NCI-H345 treated with DMSO at 0.1 percent for 48 hours (cell line): ENCODE results near the gene GNPDA2.
A peak's percentile ranks its signal among the peaks of the same experiment; 100 is the strongest.

Source experiments
- DNase-seq: peaks from one replicate; lab custom pipeline; 2025; ENCODE audit not compliant: unreplicated experiment; lab: John Stamatoyannopoulos, UW

The GNPDA2 gene

DNA sequence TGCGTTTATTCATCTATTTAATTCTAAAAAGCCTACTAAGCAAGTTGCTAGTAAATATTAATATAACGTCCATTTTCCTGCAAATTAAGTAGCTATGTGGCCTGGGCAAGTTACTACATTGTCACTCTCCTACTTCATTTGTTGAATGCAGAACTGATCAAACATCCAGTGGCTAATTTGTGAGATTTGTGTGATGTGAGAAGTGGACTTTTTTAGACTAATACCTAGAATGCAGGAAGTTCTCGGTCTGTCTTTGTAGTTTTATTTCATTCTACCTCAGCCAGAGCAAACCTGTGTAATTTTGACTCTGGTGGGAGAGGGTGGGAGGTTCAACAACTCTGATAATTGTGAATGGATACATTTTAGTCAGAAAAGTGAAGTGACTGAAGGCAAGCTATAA lies 47.3 kb downstream of the GNPDA2 start:
- no peak for DNase-seq

- DNase-seq: peak; percentile 42
These were observed 48.0 kb downstream of the GNPDA2 start, which contains the start of gene GUF1 for GRCh38 chr4:44678094-44679041. GUF1 (plus strand) TSS chr4:44678420; CDS start chr4:44678623, 203 bp downstream.

DNA sequence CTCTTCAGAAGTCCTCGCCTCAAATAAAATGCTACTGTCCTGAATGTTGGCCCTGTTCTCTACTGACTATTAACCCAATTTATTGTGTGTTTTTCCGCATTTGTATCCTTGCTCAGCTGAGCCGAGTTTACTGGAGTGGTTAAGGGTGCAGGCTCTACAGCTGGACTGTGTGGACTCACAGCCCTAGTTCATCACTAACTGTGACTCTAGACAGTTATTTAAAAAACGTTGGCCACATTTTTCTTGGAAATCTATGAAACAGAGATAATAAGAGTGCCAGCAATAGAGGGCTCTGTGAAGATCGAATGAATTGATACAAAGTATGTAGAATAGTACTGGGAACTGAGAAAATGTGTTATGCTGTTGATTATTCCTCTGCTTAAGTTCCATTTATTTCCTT lies 51.0 kb downstream of the GNPDA2 start:
- no peak for DNase-seq

DNA sequence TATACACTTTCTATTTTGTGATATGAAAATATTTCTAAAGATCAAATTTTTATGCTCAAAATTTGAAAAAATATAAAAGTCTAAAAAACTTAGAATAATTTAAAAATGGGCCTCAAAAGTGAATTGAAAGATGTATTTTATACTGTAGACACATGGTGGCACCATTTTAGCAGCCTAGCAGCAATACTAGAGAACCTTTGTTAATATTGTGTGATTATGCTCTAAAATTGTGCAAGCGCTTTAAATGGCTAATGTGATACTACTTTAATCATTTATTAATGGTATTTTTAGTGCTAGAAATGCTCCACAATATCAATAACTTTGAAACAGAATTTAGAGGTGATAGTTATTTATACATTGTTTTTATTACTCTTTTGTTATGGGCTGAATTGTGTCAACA lies 51.9 kb downstream of the GNPDA2 start:
- no peak for DNase-seq

GRCh38 chr4:44671636-44672035 lies 54.7 kb downstream of the GNPDA2 start:
- DNase-seq: no peak

GRCh38 chr4:44670506-44671199 lies 55.7 kb downstream of the GNPDA2 start:
- DNase-seq: no peak

DNA sequence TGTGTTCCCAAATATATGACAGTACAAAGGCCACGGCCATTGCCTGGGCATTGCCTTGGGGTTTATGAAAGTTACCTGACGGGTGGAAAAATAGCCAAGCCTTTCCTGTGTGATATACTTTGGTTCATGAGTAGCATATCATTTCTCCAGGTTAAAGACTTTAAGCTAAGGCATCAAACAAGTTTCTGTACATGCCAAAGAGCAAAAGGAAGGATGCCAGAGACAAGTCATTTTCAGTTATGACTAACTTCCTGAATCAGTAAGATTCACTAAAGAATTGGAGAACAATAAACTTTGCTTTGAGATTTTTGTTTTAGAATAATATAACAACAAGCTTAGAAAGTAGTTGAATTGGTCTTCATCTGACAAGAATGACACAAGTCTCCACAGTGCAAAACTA lies 57.8 kb downstream of the GNPDA2 start:
- no peak for DNase-seq

GRCh38 chr4:44663539-44664263 lies 62.7 kb downstream of the GNPDA2 start:
- no peak for DNase-seq

GRCh38 chr4:44662623-44663005 lies 63.7 kb downstream of the GNPDA2 start:
- no peak for DNase-seq

DNA sequence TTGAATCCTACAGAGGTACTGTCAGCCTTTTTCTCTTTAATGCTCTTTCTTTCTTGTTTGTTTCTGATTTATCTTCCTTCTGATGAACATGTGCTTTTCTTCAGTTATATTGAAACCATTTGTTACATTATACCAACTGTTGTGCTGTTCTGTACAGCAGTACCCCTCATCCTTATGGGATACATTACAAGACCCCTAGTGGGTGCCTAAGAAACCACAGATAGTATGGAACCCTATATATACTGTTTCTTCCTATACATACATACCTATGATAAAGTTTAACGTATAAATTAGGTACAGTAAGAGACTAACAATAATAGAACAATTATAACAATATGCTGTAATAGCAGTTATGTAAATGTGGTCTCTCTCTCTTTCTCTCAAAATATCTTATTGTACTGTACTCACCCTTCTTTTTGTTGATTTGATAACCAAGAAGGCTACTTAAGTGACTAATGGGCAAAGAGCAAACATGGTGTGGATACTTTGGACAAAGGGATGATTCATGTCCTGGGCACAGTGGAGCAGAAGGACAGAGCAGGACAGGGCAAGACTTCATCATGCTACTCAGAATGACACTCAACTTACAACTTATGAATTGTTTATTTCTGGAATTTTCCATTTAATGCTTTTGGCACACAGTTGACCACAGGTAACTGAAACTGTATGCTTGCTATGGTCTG lies 64.3 kb downstream of the GNPDA2 start:
- no peak for DNase-seq

DNA sequence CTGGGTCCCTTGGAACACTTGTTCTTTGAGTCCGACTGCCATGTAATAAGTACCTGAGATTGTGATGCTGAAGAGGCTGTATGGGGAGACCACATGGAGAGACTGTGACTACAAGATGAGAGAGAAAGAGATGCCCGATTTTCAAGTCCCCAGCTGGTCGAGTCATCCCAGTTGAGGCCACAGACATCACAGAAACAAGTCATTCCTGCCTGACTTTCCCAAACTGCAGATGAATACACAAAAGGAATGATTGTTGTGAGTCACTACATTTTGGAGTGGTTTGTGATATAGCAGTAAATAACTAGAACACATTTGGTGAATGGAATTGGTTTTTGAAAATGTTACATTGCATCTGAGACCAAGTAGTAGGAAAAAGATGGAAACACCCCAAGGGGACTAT lies 66.0 kb downstream of the GNPDA2 start:
- DNase-seq: no peak

GRCh38 chr4:44652002-44652401 lies 74.4 kb downstream of the GNPDA2 start:
- DNase-seq: no peak
